ENCODE results near the gene SMC1B.
"Not testable (repeated sequence)": the region's sequence is repeated elsewhere in the genome, so short reads cannot be mapped to it uniquely, and the experiment has no call there.

SMC1B gene

DNA sequence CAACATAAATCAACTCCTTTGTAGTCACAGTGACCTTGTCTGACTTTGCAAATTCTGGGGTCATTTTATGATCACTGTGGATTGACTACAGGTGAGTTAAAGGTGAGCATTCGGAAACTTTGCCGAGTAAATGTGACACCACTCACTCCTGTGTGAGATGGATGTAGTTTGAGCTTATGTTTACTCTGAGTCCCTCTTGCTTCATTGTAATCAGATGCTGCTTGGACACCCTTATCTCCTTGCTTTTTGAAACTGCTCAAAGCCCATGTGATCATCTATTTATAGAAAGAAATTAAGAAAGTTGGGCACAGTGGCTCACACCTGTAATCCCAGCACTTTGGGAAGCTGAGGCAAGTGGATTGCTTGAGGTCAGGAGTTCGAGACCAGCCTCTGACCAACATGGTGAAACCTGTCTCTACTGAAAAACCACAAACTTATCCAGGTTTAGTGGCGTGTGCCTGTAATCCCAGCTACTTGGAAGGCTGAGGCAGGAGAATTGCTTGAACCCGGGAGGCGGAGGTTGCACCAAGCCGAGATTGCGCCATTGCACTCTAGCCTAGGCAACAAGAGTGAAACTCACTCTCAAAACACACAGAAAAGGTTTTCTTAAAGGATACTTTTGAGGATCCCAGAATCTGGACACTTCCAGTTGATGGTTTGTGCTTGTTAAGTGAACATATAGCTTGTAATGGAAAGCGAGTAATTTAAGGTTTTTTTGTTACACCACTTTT, 96.4 kb downstream of the SMC1B start:
- DNase-seq = no peak

DNA sequence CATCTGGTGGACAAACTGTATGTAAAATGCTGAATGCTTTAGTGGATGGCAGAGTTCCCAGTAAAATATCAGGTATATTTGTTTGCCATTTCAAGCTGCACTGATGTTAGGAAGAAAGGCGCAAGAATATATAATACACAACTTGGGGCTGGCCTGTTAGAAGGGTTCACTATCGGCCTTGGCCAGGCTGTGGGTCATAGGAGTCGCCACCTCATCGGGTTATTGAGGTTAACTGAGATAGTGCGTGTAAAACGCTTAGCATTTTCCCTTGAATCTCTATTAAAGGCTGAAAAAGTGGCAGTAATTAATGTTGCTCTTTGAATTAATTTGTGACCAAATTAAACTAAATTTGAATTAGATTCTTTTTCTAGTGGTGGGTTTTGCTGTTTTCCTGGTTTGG, 98.6 kb downstream of the SMC1B start:
- DNase-seq = no peak

DNA sequence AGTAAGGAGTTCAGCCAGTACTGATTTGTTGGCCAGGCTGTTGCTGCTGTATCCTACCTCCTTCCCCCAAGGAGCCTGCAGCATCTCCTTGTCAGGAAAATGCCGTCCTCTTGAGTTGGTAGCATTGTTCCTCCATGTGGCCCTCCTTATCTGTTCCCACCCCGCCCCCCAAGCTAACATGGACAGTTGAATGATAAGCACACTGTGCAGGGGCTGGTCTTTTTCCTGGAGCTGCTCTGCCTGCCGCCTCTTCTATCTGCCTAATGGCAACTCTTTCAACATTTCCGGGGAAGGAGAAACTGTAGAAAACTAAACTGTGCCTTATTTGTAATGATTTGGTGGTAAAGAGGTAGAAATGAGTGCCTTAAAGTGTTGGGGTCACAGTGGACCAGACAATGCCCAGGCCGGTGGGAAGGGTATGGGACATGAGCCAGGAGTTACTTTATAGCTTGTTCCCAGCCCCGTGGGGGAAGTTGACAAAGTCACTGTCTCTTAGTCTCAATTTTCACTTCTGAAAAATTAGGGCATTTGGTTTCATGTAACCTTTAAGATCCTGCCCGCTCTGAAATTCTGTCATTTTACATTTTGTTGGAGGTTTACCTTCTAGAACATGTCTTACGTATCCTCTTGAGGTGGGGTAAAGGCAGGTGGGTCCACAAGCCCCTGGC, 99.2 kb downstream of the SMC1B start:
- no peak for DNase-seq

DNA sequence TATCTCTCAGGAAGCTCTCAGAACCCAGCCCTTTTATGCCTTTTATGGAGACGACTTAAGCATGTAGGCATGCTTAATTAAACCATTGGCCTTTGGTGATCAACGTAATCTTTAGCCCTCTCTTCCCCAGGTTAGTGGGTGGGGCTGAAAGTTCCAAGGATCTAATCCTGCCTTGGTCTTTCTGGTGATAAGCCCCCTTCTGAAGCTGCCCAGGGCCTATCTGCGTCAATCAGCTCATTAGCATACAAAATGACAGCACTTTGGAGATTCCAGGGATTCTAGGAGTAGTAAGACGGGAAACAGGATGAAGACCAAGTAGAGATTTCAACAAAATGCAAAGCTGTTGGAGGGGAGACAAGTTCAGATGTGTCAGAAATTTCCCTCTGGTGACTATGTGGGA, 100.5 kb downstream of the SMC1B start:
- no peak for DNase-seq

DNA sequence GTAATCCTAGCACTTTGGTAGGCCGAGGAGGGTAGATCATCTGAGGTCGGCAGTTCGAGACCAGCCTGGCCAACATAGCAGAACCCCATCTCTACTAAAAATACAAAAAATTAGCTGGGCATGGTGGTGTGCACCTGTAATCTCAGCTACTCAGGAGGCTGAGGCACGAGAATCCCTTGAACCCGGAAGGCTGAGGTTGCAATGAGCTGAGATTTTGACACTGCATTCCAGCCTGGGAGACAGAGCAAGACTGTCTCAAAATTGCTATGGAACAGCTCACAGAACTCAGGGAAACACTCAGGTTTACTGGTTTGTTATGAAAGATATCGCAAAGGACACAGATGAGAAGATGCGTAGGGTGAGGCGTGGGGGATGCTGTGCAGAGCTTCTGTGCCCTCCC, 101.0 kb downstream of the SMC1B start:
- no peak for DNase-seq

DNA sequence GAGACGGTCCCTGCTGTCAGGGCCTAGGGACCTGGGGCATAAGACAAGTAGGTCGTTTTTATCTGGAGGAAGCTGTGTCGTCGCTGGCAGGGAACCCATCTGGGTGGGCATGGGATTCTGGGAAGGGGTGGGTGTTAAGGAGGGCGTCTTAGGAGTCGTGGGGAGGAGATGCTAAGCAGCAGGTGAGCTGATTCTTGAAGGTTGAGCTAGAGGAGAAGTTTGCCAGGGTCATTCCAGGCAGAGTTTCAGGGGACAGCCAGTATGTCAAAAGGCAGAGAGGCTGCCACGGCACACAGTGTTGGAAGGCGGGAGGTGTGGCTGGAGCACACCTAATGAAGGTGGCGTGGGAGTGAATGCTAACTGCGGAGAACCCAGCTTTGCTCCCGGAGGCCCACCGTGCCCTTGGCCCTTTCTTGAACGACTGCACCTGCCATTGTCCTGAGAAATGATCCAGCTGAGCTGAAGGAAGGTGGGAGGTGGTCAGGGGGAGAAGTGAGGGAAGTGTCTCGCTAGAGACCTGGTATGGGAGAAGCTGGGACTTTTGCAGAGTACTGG, 102.3 kb downstream of the SMC1B start:
- no peak for DNase-seq

DNA sequence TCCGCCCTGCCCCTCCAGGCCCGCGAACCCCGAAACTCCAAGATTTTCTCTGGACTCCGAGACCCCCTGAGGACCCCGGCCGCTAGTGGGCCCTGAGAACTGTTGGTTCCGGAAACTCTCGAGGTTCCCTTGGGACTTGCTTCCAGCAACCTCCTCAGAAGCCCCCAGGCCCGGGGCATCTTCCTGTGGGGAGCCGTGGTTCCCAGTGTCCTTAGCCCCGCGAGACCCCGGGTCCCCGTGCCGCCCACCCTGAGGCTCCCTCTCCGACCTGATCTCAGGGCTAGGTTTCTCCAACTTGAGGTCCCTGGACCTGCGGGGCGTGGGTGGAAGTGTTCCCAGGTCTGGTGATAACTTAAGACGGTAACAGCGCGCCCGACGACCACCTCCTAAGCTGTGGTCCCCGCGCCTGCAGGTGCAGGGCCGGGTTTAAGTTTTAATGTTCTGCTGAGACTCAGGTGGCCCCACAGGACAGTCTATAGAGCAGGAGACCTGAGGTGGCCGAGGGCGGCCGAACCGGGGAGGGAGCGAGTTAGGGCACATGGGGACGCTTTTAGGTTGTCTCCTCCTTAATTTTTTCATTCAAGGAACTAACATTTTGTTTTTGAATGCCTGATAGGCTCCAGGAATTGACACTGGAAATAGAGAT, 102.9 kb downstream of the SMC1B start:
- DNase-seq = peak; percentile 28 to 40

DNA sequence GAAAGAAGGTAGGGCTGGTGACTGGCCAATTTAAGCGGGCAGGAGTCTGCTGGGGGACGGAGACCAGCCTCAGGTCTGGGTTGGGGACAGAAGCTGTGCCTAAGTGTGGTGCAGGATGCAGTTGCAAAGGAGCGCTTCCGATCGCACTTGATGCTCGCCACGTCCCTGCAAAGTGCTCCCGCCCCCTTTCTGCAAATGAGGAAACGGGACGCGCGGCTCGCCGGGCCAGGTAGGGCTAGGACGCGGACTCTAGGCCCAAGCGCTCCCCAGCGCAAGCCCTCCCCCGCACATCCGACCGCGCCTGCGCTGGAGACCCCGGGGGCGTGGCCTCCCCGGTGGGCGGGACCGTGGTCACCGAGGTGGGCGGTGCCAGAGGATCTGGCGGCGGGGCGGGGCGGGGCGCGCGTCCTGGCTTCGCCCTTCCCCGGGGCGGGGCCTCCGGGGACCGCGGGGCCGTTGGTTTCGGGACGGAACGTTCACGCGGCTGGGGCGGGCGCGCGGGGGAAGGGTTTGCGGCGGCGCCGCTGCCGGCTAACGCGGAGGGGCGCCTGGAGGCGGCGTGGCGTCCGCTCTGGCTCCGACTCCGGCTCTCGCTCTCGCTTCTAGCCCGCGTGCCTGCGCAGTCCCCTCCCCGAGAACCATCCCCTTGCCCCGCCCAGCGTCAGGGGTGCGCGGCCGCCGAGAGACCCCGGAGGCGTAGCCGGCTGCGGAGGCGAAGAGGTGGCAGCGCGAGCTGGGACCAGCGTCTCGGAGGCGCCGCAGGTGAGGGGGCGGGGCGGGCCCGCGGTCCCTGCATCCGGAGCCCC, 103.8 kb downstream of the SMC1B start, which contains the start of gene FAM118A:
Gene FAM118A, plus strand, starts transcription at position 513 of the 806 bp plus-strand sequence. CDS start 12,446 bp downstream, outside the sequence.
- peak; percentile 95 to 98 for DNase-seq

DNA sequence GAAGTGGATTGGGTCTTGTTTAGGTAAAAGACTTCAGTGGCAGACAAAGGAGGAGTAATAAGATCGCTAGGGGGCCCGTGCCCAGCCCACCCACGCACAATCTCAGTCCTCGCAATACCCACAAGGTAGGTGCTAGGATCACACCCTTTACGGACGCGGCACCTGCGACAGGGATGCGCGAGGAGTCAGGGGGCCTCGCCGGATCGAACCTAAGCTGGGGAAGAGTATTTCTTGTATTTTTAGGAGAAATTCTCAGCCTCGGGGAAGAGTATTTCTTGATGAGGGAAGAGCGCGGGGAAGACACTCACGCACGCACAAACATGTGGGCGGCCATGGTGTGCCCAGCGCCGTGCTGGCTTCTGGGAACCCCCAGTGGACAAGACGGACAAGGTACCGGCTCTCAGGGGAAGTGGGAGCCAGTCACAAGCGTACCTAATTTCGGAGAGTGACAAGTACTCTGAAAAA, 104.4 kb downstream of the SMC1B start:
- peak in 1 of 2 donors; percentile 33 for DNase-seq

DNA sequence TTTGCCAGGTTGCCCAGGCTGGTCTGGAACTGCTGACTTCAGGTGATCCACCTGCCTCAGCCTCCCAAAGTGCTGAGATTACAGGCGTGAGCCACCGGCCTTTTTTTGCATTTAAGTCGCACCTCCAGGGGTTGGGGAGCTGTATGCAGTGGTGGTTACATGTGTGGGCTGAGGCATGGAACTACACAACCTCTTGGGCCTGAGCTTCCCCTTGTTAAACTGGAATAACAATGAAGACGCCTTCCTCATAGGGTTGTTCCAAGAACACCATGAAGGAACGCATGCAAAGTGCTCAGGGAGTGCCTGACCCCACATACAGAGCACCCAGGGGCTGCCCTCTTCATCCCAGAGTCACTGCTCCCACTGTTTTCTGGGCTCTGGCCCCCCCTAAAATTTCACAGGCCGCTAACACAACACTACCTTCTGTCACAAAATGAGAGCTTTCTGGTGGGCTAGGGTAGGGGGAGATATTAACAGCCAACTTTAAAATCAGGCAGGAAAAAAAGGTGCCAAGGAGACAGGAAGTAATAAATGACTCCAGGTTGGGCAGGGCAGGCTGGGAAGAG, 104.9 kb downstream of the SMC1B start:
- no peak for DNase-seq

DNA sequence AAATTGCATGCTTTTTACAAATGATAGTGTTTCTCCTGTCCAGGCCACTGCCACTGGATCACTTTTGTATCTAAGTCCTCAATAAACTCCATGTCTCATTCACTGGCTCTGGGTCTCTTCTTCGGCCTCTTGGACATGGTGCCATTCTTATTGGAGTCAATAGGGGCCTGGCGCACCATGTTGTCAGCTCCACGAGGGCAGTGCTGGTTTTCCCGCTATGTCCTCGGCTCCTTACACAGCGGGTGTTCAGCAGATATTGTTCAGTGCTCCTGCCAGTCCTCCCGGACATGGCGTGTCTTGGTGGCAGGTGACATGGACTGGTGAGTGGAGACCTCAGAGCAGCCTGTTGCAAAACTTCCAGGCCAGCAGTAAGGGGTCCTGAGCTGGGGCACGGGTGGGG, 107.3 kb downstream of the SMC1B start:
- DNase-seq = no peak

DNA sequence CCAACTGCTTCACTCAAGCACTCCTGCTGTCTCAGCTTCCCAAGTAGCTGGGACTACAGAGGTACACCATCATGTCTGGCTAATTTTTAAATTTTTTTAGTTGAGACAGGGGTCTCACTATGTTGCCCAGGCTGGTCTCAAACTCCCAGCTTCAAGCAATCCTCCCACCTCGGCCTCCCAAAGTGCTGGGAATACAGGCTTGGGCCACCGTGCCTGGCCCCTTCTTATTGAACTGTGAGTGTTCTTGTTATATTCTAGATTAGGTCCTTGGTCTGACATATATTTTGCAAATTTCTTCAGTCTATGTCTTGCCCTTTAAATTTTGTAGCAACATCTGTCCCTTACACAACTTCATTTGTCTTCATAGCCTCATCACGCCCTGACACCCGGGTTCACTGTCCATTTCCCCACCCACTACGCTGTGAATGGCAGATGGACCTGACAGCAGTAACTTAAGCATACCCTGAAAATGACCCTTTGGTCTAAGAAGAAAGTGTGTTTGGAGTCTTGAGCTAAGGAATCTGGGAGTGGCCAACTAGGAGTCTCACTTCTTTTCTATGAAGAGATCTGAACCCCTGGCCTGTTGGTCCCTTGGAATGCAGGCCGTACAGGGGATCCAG, 107.8 kb downstream of the SMC1B start:
- no peak for DNase-seq

DNA sequence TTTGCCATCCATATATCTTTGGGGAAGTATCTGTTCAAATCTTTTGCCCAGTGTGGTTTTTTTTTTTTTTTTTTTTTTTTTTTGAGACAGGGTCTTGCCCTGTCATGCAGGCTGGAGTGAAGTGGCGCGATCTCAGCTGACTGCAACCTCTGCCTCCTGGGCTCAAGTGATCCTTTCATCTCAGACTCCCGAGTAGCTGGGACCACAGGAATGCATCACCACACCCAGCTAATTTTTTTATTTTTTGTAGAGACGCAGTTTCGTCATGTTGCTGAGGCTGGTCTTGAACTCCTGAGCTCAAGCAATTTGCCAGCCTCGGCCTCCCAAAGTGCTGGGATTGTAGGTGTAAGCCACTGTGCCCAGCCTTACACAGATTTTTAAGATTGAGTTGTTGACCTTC, 108.4 kb downstream of the SMC1B start:
- DNase-seq = no peak

DNA sequence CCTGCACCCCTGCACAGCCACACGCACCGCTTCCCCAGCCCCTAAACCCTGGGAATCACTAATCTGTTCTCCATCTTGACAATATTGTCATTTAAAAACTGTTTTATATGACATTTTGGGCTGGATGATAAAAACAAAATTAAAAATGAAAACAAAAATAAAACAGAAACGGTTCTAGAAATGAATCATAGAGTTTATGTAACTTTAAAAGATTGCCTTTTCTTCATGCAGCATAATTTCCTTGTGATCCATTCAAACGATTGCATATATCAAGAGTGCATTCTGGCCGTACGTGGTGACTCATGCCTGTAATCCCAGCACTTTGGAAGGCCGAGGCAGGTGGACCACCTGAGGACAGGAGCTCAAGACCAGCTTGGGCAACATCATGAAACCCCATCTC, 110.2 kb downstream of the SMC1B start:
- no peak for DNase-seq

DNA sequence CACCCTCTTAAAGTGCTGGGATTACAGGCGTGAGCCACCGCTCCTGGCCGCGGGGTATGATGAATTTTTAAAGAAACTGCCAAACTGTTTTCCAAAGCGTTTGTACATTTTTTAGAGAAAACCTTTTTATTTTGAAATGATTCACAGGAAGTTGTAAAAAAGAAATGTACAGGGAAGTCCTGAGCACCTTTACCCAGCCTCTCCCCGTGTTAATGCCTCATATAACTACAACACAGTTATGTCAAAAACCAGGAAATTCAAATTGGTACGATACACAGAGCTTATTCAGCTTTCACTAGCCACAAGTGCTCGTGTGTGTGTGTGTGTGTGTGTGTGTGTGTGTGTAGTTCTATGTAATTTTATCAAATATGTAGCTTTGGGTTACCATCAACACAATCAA, 110.6 kb downstream of the SMC1B start:
- DNase-seq = no peak

DNA sequence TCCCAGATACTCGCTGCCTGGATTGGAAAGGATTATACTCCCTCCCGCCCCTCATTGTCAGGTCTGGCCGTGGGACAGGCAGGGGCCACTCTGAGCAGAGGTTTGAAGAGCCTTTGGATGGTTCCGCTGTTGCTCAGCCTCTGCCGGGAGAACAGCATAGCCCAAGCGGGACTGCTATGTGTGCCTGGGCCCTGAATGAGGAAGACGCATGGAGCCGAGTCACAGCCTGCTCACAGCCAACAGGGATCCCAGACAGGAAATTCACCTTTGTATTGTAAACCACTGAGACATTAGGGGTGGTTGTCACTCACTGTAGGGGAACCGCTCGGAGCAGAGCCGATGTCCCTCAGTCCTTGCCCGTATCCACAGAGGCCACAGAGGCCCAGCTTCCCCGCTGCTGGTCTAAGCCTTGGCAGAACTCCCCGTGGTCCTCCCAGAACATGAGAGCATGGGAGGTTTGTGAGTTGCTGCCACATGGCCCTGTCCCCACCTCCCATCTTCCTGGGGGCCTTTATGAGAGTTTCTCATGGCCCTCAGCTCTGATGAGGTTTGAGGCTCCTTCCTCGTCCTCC, 114.4 kb downstream of the SMC1B start:
- no peak for DNase-seq

DNA sequence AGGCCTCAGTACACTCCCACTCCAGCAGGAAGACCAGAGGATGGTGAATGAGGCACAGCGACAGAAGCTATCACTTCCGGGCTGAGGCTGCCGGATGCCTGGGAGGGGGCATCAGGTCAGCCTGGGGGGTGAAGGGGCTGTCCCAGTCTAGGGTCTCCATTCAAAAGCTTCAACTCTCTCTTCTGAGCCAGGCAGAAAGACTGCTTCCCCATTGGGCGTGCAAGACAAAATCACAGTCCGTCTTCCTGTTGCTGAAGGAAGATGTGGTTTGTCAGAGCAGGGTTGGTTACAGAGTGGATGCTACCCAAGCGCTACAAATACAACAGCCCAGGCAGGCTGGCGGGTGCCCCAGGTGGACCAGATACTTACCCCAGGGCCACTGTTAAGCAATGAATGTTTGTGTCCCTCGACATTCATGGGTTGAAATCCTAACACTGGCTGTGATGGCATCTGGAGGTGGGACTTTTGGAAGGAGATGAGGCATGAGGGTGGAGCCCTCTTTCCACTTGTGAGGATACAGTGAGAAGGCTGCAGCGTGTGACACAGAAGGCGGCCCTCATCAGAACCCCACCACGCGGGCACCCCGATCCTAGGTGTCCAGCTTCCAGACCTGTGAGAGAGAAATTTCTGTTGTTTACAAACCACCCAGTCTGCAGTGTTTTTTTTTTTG, 116.6 kb downstream of the SMC1B start:
- no peak for DNase-seq

DNA sequence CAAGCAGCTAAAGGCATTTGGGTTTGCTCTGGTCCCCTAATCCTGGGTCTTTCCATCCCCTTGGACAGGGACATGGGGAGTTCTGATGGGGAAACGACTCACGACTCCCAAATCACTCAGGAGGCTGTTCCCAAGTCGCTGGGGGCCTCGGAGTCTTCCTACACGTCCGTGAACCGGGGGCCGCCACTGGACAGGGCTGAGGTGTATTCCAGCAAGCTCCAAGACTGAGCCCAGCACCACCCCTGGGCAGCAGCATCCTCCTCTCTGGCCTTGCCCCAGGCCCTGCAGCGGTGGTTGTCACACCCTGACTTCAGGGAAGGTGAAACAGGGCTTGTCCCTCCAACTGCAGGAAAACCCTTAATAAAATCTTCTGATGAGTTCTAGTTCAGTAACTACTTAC, 117.9 kb downstream of the SMC1B start:
- DNase-seq = no peak

DNA sequence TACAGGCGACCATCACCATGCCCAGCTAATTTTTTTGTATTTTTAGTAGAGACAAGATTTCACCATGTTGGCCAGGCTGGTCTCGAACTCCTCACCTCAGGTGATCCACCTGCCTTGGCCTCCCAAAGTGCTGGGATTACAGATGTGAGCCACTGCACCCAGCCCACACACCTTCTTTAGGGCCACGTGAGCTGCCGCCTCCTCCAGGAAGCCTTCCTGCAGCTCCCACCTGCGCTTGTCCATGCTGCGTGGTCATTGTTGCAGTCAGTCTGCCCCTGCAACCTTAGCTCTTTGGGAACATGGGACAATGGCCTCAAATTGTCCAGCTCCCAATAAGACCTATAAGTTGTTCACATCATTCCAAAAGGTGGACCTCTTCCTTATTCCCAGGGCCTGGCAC, 118.4 kb downstream of the SMC1B start:
- DNase-seq = not testable (repeated sequence)
